ENCODE results near the gene RASAL3. TPM values are rescaled to one million over a fixed set of nuclear protein-coding genes. Genes with fewer than 3 reads are reported as not detected.

The RASAL3 gene
- total and polyA plus RNA-seq, 2 of the 4 experiments (the other 2 are of a cell fraction): 0.07 TPM; not detected in 1

DNA sequence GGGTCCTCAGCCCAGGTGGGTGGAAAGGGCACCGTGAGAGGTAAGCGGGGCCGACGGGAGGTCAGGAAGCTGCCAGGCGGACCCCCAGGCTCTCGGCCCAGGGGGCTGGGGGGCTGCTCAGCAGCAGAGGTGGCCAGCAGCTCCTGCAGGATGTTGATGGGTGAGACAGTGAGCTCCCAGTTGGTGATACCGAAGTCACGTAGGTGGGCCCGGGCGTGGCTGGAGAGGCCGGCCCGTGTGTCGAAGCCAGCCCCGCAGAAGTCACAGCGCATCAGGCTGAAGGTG lies 27.6 kb downstream of the RASAL3 start:
- peak overlapping the region; percentile 78 for H2AK5ac ChIP-seq (ENCODE audit: low read depth, low read length)
- H2BK120ac ChIP-seq (ENCODE audit: low read depth, low read length): no peak overlapping the region
- no peaks in the 10 kb centered on the region for H3K36me3 ChIP-seq (ENCODE audit: control insufficient read depth, insufficient read depth, low read length)
- BruUV-seq (replicated peaks): no TSS peak
- H3K18ac ChIP-seq (ENCODE audit: low read depth, low read length): no peak overlapping the region; the same call in 1 of the 2 replicates
- in situ Hi-C loops (cut with MboI; ENCODE audit: low sequenced_read_pairs): loop anchor here (25.0 kb wide), 1 partner anchor 874 kb away; the partner anchor contains the start of gene NDUFB7
- ChIA-PET POLR2A (ENCODE audit: unreplicated experiment) (no interaction called here), CTCF (interaction anchor here (0.6 to 1.5 kb wide), 3 partner anchors 18 to 260 kb away, joined by 3 to 7 read pairs (median 4); partner anchors contain the start of gene AKAP8L)
- H4K91ac ChIP-seq (ENCODE audit: insufficient read depth, low read depth, low read length): no peak overlapping the region
- H3K4me3 ChIP-seq (ENCODE audit: insufficient read depth, low read depth, low read length): no peak overlapping the region
- H2BK15ac ChIP-seq (ENCODE audit: low read depth, low read length): no peak overlapping the region
- no peak overlapping the region for H3K56ac ChIP-seq (ENCODE audit: extremely low read depth, insufficient read depth, low read length)
- no peaks in the 10 kb centered on the region for H3K27me3 ChIP-seq (ENCODE audit: control insufficient read depth, insufficient read depth, low read length)
- peaks cover 17% of the 10 kb centered on the region for H3K4me1 ChIP-seq (ENCODE audit: control insufficient read depth, insufficient read depth, low read length)
- no peak overlapping the region for H4K8ac ChIP-seq (ENCODE audit: low read depth in 2 of 2, low read length in 2 of 2)
- DNase-seq: no peak
- no peak overlapping the region for H2BK5ac ChIP-seq (ENCODE audit: low read depth, low read length, poor library complexity, severe bottlenecking)
- H3K14ac ChIP-seq (replicated peaks; ENCODE audit: low read depth, low read length): no peak overlapping the region
- no peaks in the 10 kb centered on the region for H3K9me3 ChIP-seq (ENCODE audit: control insufficient read depth, insufficient read depth, low read length)
- H2AFZ ChIP-seq (replicated peaks; ENCODE audit: low read length, poor library complexity): peak overlapping the region; percentile 32
- no peak for TF ChIP-seq RFX5 (IDR thresholded peaks at IDR 0.05; ENCODE audit: low read depth, low read length)
- TF ChIP-seq, protein P1, sequence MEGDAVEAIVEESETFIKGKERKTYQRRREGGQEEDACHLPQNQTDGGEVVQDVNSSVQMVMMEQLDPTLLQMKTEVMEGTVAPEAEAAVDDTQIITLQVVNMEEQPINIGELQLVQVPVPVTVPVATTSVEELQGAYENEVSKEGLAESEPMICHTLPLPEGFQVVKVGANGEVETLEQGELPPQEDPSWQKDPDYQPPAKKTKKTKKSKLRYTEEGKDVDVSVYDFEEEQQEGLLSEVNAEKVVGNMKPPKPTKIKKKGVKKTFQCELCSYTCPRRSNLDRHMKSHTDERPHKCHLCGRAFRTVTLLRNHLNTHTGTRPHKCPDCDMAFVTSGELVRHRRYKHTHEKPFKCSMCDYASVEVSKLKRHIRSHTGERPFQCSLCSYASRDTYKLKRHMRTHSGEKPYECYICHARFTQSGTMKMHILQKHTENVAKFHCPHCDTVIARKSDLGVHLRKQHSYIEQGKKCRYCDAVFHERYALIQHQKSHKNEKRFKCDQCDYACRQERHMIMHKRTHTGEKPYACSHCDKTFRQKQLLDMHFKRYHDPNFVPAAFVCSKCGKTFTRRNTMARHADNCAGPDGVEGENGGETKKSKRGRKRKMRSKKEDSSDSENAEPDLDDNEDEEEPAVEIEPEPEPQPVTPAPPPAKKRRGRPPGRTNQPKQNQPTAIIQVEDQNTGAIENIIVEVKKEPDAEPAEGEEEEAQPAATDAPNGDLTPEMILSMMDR (conservative IDR thresholded peaks at IDR 0.05; ENCODE audit: low read depth, low read length): no peak
- TF ChIP-seq MXI1 (IDR thresholded peaks at IDR 0.05; ENCODE audit: borderline replicate concordance, low read depth, low read length): no peak
- TF ChIP-seq SMC3 (IDR thresholded peaks at IDR 0.05; ENCODE audit: low read depth, low read length): no peak
- no peak for TF ChIP-seq NFE2L2 (IDR thresholded peaks at IDR 0.05; ENCODE audit: low read depth, low read length)
- no peak for TF ChIP-seq BHLHE40 (IDR thresholded peaks at IDR 0.05; ENCODE audit: low read depth, low read length)
- TF ChIP-seq, protein P2, sequence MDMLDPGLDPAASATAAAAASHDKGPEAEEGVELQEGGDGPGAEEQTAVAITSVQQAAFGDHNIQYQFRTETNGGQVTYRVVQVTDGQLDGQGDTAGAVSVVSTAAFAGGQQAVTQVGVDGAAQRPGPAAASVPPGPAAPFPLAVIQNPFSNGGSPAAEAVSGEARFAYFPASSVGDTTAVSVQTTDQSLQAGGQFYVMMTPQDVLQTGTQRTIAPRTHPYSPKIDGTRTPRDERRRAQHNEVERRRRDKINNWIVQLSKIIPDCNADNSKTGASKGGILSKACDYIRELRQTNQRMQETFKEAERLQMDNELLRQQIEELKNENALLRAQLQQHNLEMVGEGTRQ (IDR thresholded peaks at IDR 0.05; ENCODE audit: low read depth, low read length): no peak
- no peak for TF ChIP-seq MAFK (IDR thresholded peaks at IDR 0.05; ENCODE audit: low read depth, low read length)
- TF ChIP-seq RCOR1 (IDR thresholded peaks at IDR 0.05; ENCODE audit: insufficient replicate concordance, low read length): no peak
- TF ChIP-seq CHD1 (IDR thresholded peaks at IDR 0.05; ENCODE audit: low read depth, low read length): no peak
- no peak for TF ChIP-seq RAD21 (IDR thresholded peaks at IDR 0.05; ENCODE audit: low read length)
- no peak for TF ChIP-seq FOS (IDR thresholded peaks at IDR 0.05; ENCODE audit: low read depth, low read length)
- TF ChIP-seq, protein P3, sequence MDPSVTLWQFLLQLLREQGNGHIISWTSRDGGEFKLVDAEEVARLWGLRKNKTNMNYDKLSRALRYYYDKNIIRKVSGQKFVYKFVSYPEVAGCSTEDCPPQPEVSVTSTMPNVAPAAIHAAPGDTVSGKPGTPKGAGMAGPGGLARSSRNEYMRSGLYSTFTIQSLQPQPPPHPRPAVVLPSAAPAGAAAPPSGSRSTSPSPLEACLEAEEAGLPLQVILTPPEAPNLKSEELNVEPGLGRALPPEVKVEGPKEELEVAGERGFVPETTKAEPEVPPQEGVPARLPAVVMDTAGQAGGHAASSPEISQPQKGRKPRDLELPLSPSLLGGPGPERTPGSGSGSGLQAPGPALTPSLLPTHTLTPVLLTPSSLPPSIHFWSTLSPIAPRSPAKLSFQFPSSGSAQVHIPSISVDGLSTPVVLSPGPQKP (IDR thresholded peaks at IDR 0.05; ENCODE audit: borderline replicate concordance, low read depth, low read length): no peak
- no peak for TF ChIP-seq MAZ (IDR thresholded peaks at IDR 0.05; ENCODE audit: borderline replicate concordance, low read depth, low read length)
- TF ChIP-seq CEBPB (IDR thresholded peaks at IDR 0.05; ENCODE audit: low read depth, low read length): no peak
- no peak for TF ChIP-seq POLR2A (IDR thresholded peaks at IDR 0.05; ENCODE audit: low read depth, low read length)
- H3K79me1 ChIP-seq (ENCODE audit: low read depth in 1 of 2, low read length in 2 of 2): peaks cover 2 to 4% of the 10 kb centered on the region in 2 experiments; a peak in 1 of 4 replicates
- H3K9me1 ChIP-seq (ENCODE audit: insufficient read depth, low read length): 0 out of 2 replicates have a peak, but pooled peaks cover 5% of the 10 kb centered on the region
- intact Hi-C loops (cut with micrococcal nuclease): loop anchor here (5.0 kb wide), 1 partner anchor 344 kb away; no protein-coding TSS in a partner anchor
- no peak overlapping the region for H3K9ac ChIP-seq (ENCODE audit: low read depth, low read length)
- H2AK9ac ChIP-seq (replicated peaks; ENCODE audit: low read depth, low read length, poor library complexity): peak overlapping the region; percentile 72
- H4K5ac ChIP-seq (ENCODE audit: low read depth, low read length): peak overlapping the region; percentile 54; the same call in 1 of the 2 replicates
- H4K20me1 ChIP-seq (ENCODE audit: insufficient read depth, low read length): 0 out of 2 replicates have a peak, but pooled peaks cover 2% of the 10 kb centered on the region
- no peak overlapping the region for H3K23ac ChIP-seq (ENCODE audit: low read depth, low read length)
- no peak overlapping the region for H3K4me2 ChIP-seq (ENCODE audit: low read depth, low read length)
- no peak for ATAC-seq (ENCODE audit: low read depth)
- 0 out of 2 replicates have a peak overlapping the region, but pooled peaks have one; percentile 12 for H3K4ac ChIP-seq (ENCODE audit: low read depth, low read length)
- no peak overlapping the region; the same call in 1 of the 2 replicates for H3K27ac ChIP-seq (ENCODE audit: insufficient read depth, low read length)
- WGBS, 2 experiments (ENCODE audit: extremely low coverage in 2 of 2, insufficient read length in 1 of 2): 97% methylated on average over 6 of the region's 15 CpGs; no CpG with 5 or more reads in 1 of the 2 experiments
- H2BK20ac ChIP-seq (ENCODE audit: low read depth, low read length): no peak overlapping the region
- dilution Hi-C loops (cut with HindIII; ENCODE audit: low sequenced_read_pairs, unreplicated experiment): no loop called here
